ENCODE results near the gene NFIA.

NFIA gene

GRCh38 chr1:61337981-61338848, 255.9 kb downstream of the NFIA start:
- DNase-seq (ENCODE audit: insufficient read length, low spot score) (no peak), FAIRE-seq (no peak)
- TF ChIP-seq POLR2A (IDR thresholded peaks at IDR 0.05; ENCODE audit: low read depth, low read length) (no peak), POU2F2 (IDR thresholded peaks at IDR 0.05; ENCODE audit: low read depth, low read length) (no peak), POLR2AphosphoS5 (IDR thresholded peaks at IDR 0.05; ENCODE audit: low read depth, low read length) (no peak), TAF1 (IDR thresholded peaks at IDR 0.05; ENCODE audit: low read depth, low read length) (no peak), SPI1 (IDR thresholded peaks at IDR 0.05; ENCODE audit: low read depth, low read length) (no peak), PAX5 (IDR thresholded peaks at IDR 0.05; ENCODE audit: insufficient read depth, low read length, severe bottlenecking) (no peak)

DNA sequence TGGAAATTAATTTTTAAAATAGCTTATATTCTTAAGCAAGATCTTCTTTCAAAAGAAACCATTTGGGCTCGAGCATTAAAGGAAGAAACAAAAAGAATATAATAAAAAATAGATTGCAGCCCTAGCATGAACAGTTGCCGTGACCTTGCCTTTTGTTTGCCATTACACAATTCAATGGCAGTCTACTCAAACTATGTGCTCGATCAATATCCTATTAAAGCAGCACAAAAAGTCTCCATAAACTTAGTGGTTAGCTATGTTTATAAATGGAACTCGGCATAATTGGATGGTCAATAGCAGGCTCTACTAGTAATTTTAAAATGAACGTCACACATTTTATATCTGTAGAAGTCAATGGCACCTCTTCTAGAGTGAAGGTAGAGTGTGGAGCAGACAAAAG, 256.5 kb downstream of the NFIA start:
- DNase-seq (ENCODE audit: insufficient read length, low spot score) (no peak), FAIRE-seq (no peak)
- TF ChIP-seq SPI1 (IDR thresholded peaks at IDR 0.05; ENCODE audit: low read depth, low read length) (no peak), POU2F2 (IDR thresholded peaks at IDR 0.05; ENCODE audit: low read depth, low read length) (no peak)

DNA sequence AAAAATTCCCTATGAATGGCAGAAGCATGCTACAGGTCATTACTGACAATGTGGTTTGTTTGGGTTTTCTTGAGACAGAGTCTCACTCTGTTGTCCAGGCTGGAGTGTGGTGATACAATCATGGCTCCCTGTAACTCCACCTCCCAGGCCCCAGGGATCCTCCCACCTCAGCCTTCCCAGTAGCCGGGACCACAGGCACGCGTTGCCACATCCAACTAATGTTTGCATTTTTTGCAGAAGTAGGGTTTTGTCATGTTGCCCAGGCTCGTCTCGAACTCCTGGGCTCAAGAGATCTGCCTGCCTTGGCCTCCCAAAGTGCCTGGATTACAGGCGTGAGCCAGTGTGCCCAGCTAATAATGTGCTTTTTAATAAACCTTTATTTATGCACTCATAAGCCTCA, 259.1 kb downstream of the NFIA start:
- no peak for DNase-seq (ENCODE audit: insufficient read length, low spot score)
- FAIRE-seq, result no peak
- TF ChIP-seq POU2F2 (IDR thresholded peaks at IDR 0.05; ENCODE audit: low read depth, low read length), result no peak
- TF ChIP-seq POLR2AphosphoS5 (IDR thresholded peaks at IDR 0.05; ENCODE audit: low read depth, low read length), result no peak
- TF ChIP-seq SPI1 (IDR thresholded peaks at IDR 0.05; ENCODE audit: low read depth, low read length), result no peak
- TF ChIP-seq POLR2A (IDR thresholded peaks at IDR 0.05; ENCODE audit: low read depth, low read length), result no peak
- no peak for TF ChIP-seq TAF1 (IDR thresholded peaks at IDR 0.05; ENCODE audit: low read depth, low read length)
- no peak for TF ChIP-seq PAX5 (IDR thresholded peaks at IDR 0.05; ENCODE audit: insufficient read depth, low read length, severe bottlenecking)

DNA sequence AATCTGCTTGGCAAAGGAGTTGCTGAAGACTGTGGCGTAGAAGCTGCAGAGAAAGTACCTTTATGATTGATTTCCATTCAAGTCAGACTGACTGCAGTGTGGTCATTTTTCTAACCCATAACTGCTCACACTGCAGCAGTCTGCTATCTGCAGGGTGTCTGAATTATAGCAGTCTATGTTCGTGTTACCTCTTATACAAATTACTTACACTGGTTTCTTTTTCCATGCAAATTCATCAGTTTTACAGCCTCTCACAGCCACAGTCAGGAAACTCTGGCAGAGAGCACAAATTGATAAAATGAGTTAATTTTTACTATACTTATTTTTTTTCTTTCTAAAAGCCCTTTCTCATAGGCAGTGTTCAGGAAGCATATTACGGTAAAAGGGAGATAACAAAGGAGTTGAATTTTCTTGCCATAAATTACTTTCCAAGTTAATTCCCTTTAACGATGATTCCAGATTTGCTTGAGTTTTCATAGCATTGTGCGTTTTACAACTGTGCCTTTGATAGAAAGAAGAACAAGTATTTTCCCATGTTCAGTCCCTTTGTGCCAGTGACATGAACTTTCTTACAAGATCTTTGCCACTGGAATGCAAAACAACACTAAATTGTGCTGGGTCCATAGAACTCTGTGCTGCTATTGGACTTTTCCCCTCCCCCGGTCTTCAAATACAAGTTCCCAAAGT, 261.5 kb downstream of the NFIA start:
- TF ChIP-seq POLR2AphosphoS5 (IDR thresholded peaks at IDR 0.05; ENCODE audit: low read depth, low read length) (no peak), SPI1 (IDR thresholded peaks at IDR 0.05; ENCODE audit: low read depth, low read length) (no peak), POLR2A (IDR thresholded peaks at IDR 0.05; ENCODE audit: low read depth, low read length) (no peak), PAX5 (IDR thresholded peaks at IDR 0.05; ENCODE audit: insufficient read depth, low read length, severe bottlenecking) (no peak)
- no peak for DNase-seq (ENCODE audit: insufficient read length, low spot score)
- FAIRE-seq, result no peak

- FAIRE-seq, result no peak
Measured at GRCh38 chr1:61344696-61345095, 262.3 kb downstream of the NFIA start.

DNA sequence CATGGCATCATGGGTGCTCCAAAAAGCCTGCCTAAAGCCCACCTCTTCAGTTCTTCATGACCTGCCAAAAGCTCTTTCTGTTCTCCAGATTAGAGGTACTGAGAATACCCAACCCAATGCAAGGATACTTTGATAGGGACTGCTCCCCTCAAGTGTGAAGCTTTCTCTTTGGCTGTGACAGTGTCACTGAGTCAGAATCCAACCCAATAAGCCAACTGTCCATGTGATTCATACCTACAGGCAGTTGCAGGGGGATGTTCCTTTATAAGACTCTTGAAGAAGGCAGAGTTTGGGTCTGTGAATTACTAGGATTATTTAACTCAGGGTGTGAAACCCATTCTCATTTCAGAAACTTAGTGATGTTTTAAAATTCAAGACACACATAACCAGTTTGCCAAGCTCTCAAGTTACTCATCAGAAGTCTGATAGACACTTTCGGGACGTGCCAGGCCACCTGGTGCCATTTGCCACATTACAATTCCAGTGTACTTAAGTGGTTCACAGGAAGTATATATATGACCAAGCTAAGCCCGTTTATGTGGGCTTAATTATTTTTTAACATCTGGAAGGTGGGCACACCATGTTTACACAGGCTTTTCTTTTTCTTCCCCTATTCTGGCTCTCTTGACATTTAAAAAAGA, 265.8 kb downstream of the NFIA start:
- no peak for TF ChIP-seq POLR2A (IDR thresholded peaks at IDR 0.05; ENCODE audit: low read depth, low read length)
- no peak for TF ChIP-seq PAX5 (IDR thresholded peaks at IDR 0.05; ENCODE audit: insufficient read depth, low read length, severe bottlenecking)
- TF ChIP-seq TAF1 (IDR thresholded peaks at IDR 0.05; ENCODE audit: low read depth, low read length), result no peak
- no peak for TF ChIP-seq POLR2AphosphoS5 (IDR thresholded peaks at IDR 0.05; ENCODE audit: low read depth, low read length)
- no peak for TF ChIP-seq POU2F2 (IDR thresholded peaks at IDR 0.05; ENCODE audit: low read depth, low read length)
- no peak for TF ChIP-seq SPI1 (IDR thresholded peaks at IDR 0.05; ENCODE audit: low read depth, low read length)
- DNase-seq (ENCODE audit: insufficient read length, low spot score) (no peak), FAIRE-seq (no peak)

More at GRCh38 chr1:61344696-61345095, 262.3 kb downstream of the NFIA start:
- DNase-seq (ENCODE audit: insufficient read length, low spot score), result no peak
- TF ChIP-seq SPI1 (IDR thresholded peaks at IDR 0.05; ENCODE audit: low read depth, low read length), result no peak
- TF ChIP-seq POLR2AphosphoS5 (IDR thresholded peaks at IDR 0.05; ENCODE audit: low read depth, low read length), result no peak
- no peak for TF ChIP-seq POU2F2 (IDR thresholded peaks at IDR 0.05; ENCODE audit: low read depth, low read length)
- no peak for TF ChIP-seq PAX5 (IDR thresholded peaks at IDR 0.05; ENCODE audit: insufficient read depth, low read length, severe bottlenecking)
- TF ChIP-seq TAF1 (IDR thresholded peaks at IDR 0.05; ENCODE audit: low read depth, low read length), result no peak
- TF ChIP-seq POLR2A (IDR thresholded peaks at IDR 0.05; ENCODE audit: low read depth, low read length), result no peak

- DNase-seq (ENCODE audit: insufficient read length, low spot score) (no peak), FAIRE-seq (no peak)
- TF ChIP-seq PAX5 (IDR thresholded peaks at IDR 0.05; ENCODE audit: insufficient read depth, low read length, severe bottlenecking) (no peak), POU2F2 (IDR thresholded peaks at IDR 0.05; ENCODE audit: low read depth, low read length) (no peak), POLR2AphosphoS5 (IDR thresholded peaks at IDR 0.05; ENCODE audit: low read depth, low read length) (no peak), TAF1 (IDR thresholded peaks at IDR 0.05; ENCODE audit: low read depth, low read length) (no peak), POLR2A (IDR thresholded peaks at IDR 0.05; ENCODE audit: low read depth, low read length) (no peak), SPI1 (IDR thresholded peaks at IDR 0.05; ENCODE audit: low read depth, low read length) (no peak)
Measured at GRCh38 chr1:61352845-61353435, 270.6 kb downstream of the NFIA start.

DNA sequence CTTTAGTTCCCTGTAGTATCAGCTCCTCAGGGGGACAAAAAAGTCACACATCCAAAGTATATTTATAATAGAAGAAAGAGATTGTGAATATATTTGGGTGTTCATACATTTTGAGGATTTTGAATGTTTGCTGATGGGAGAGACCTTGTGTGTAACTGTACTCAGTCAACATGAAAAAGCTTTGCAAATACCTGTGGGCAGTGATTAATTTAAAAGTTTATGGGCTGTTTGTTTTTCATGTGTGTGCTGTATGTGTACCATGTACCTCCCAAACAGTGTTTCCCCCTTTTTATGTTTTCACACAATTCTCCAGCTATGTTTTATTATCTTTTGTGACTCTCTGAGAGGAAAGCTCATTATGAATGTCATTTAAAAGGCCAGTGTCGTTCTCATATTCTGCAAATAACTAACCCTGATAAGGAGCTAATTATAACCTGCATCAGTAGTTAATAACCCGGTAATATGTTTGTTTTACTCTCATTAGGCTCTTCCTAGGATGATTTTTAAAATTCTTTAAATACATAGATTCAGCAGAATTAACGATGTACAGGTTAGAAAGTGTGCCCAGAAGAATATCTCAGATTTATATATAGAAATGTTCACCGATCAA, 271.5 kb downstream of the NFIA start:
- no peak for FAIRE-seq
- no peak for DNase-seq (ENCODE audit: insufficient read length, low spot score)
- TF ChIP-seq TAF1 (IDR thresholded peaks at IDR 0.05; ENCODE audit: low read depth, low read length), result no peak
- TF ChIP-seq POLR2AphosphoS5 (IDR thresholded peaks at IDR 0.05; ENCODE audit: low read depth, low read length), result no peak
- no peak for TF ChIP-seq POU2F2 (IDR thresholded peaks at IDR 0.05; ENCODE audit: low read depth, low read length)
- no peak for TF ChIP-seq PAX5 (IDR thresholded peaks at IDR 0.05; ENCODE audit: insufficient read depth, low read length, severe bottlenecking)
- no peak for TF ChIP-seq POLR2A (IDR thresholded peaks at IDR 0.05; ENCODE audit: low read depth, low read length)
- no peak for TF ChIP-seq SPI1 (IDR thresholded peaks at IDR 0.05; ENCODE audit: low read depth, low read length)

Measured in GM12891 (cell line).